IMR-90 (cell line): Measurements from ENCODE around the gene AKR1A1. TPM values are rescaled to one million over a fixed set of nuclear protein-coding genes. Genes with fewer than 3 reads are reported as not detected.

ENCODE experiments used
- SMC3 ChIP-seq: fragments of 150-350 bp; IDR thresholded peaks from 2 replicates; pipeline ENCODE4 v1.6.1; 2016; ENCODE audit warnings: low read depth, mild to moderate bottlenecking, antibody characterized with exemption, low read length, moderate library complexity
- polyA plus RNA-seq, 3 experiments: library from polyadenylated mRNA; depleted of rRNA; stranded (reverse); fragments of >200 nt; gene quantifications; 2 replicates each; pipeline ENCODE4 v1.2.3, GENCODE V29; 2012; ENCODE audit warnings: low replicate concordance in 1 of 3
- total RNA-seq: library from RNA; depleted of rRNA; stranded (reverse); fragments of >200 nt; gene quantifications from 2 replicates; pipeline ENCODE4 v1.2.3, GENCODE V29; 2012
- TF ChIP-seq, protein P1 (sequence below): conservative IDR thresholded peaks from 2 replicates; pipeline ENCODE4 v1.5.1; 2012; ENCODE audit warnings: mild to moderate bottlenecking, low read depth, low read length, improper control_type of control experiment

AKR1A1 gene
- total and polyA plus RNA-seq, 2 of the 4 experiments (the other 2 are of a cell fraction) = 141 to 151 TPM

DNA sequence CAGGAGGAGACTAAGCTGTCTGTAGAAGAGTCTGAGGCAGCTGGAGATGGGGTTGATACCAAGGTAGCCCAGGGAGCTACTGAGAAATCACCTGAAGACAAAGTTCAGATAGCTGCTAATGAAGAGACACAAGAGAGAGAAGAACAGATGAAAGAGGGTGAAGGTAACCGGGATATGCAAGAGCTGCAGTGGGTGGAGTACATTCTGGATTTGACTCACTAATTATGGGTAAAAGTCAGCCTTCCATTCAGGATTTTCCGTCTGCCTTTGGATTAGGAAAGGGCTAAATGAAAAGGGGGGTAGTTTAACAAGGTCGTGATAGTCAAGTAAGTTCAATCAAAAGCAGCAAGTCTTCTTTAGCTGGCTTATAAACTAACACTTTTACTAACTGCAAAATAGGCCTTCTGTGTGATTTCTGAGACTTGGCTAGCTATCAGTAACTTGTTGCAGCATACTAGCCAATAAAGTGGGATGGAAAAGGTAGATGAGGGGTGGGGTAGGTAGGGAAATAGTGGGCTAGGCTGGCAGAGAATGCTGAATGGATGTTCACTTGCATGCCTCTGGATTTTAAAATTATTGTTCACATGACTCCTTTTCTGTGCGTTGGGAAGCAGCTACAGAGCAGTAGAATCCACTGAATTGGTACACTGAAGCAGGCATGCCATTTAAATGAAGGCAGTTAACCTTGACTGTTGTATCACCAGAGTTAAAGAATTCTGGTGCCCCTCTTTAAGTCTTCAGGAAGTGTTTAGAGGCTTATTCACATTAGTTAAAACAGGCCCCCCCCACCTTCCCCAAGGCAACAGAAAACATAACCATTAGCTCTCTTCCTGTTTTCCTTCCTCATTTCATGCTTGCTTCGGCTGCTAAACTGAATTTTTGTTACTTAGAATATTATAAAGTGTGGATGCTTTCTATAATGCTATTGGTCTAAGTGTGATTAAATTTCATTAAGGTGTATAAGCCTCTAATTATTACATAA lies 57.8 kb downstream of the AKR1A1 start (continued):
- TF ChIP-seq, protein P1, sequence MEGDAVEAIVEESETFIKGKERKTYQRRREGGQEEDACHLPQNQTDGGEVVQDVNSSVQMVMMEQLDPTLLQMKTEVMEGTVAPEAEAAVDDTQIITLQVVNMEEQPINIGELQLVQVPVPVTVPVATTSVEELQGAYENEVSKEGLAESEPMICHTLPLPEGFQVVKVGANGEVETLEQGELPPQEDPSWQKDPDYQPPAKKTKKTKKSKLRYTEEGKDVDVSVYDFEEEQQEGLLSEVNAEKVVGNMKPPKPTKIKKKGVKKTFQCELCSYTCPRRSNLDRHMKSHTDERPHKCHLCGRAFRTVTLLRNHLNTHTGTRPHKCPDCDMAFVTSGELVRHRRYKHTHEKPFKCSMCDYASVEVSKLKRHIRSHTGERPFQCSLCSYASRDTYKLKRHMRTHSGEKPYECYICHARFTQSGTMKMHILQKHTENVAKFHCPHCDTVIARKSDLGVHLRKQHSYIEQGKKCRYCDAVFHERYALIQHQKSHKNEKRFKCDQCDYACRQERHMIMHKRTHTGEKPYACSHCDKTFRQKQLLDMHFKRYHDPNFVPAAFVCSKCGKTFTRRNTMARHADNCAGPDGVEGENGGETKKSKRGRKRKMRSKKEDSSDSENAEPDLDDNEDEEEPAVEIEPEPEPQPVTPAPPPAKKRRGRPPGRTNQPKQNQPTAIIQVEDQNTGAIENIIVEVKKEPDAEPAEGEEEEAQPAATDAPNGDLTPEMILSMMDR = no peak
- TF ChIP-seq SMC3 = no peak
